C4-2B (cell line): ENCODE data around the gene RANBP3.

Experiments
- H3K27ac ChIP-seq: fragments of 450-650 bp; 2 replicates; pipeline ENCODE4 v1.5.1; 2017
- ZFX ChIP-seq: fragments of 450-650 bp; IDR thresholded peaks from 2 replicates; pipeline ENCODE4 v1.6.1; 2017
- TF ChIP-seq, protein P1 (sequence below): fragments of 450-650 bp; conservative IDR thresholded peaks from 2 replicates; pipeline ENCODE4 v1.5.1; 2017; ENCODE audit warnings: mild to moderate bottlenecking

The RANBP3 gene

GRCh38 chr19:5960005-5961001 is 17.6 kb downstream of the RANBP3 start:
- H3K27ac ChIP-seq: no peak overlapping the region
- TF ChIP-seq ZFX: no peak
- TF ChIP-seq, protein P1, sequence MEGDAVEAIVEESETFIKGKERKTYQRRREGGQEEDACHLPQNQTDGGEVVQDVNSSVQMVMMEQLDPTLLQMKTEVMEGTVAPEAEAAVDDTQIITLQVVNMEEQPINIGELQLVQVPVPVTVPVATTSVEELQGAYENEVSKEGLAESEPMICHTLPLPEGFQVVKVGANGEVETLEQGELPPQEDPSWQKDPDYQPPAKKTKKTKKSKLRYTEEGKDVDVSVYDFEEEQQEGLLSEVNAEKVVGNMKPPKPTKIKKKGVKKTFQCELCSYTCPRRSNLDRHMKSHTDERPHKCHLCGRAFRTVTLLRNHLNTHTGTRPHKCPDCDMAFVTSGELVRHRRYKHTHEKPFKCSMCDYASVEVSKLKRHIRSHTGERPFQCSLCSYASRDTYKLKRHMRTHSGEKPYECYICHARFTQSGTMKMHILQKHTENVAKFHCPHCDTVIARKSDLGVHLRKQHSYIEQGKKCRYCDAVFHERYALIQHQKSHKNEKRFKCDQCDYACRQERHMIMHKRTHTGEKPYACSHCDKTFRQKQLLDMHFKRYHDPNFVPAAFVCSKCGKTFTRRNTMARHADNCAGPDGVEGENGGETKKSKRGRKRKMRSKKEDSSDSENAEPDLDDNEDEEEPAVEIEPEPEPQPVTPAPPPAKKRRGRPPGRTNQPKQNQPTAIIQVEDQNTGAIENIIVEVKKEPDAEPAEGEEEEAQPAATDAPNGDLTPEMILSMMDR: no peak

GRCh38 chr19:5959260-5960004 is 18.5 kb downstream of the RANBP3 start:
- no peak overlapping the region for H3K27ac ChIP-seq
- no peak for TF ChIP-seq ZFX
- TF ChIP-seq, protein P1: no peak

DNA sequence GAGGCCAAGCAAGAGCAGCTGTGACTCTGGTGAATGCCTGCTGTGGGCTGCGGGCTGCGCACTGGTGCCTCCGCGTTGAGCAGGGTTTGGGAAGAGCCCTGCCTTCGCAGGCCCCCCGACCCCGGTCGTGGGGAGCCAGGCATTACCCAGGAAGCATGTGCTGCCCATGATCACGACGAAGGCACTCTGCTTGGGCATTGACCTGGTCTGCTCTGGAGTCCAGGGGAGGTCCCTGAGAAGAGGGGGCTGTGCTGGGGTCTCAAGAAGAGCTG is 19.2 kb downstream of the RANBP3 start:
- H3K27ac ChIP-seq: no peak overlapping the region

DNA sequence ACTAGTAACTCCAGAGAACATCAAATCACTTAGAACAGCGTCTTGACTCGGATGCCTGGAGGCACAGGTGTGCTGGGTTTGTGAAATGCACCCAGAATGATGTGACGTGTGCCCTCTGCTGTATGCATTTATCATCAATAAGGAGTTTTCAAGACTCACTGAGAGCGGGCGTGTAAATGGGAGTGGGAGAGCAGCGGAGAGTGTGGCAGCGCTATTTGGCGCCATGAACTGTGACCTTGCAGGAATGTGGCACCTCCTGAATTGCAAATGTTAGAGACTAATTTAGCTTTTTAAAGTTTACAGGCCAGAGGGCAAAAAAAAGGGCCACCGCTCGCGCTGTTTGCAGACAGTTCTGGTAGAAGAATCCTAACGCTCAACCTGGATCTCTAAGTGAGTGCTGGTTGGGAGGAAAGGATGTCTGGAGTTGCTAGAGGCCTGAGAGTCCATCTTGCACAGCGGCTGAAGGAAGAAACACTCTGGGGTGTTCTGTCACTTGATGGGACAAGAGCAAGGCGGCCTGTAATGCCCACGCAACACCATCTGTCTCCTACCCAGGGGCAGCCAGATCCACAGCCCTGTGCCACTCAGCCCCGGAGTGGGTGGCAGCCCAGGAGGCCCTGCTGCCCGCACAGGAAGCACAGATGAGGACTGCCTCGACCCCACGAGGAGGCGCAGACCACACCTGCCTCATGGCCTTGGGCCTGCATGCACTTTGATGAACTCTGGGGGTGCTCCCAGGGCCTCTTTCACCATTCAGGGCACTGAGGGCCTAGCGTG is 19.7 kb downstream of the RANBP3 start:
- H3K27ac ChIP-seq: no peak overlapping the region

More for the DNA sequence above, 19.2 kb downstream of the RANBP3 start:
- TF ChIP-seq, protein P1: no peak
- no peak for TF ChIP-seq ZFX

DNA sequence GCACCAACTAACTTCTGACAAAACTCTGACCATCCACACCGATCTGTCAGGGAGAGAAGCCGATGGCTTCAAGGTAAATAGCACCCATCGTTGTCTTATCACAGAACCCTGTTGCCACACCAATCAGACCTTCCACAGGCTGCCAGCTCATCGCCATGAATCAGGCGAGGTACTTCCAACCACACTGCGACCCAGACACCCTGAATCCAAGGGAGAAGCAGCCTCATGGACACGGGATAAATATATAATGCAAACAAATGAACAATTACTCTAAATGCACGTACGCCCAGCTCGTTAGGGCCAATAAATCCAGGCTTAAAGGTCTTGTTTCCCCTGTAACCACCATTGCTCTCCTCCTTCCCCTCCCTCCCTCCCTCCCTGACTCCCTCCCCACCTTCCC is 20.8 kb downstream of the RANBP3 start:
- H3K27ac ChIP-seq: no peak overlapping the region
- no peak for TF ChIP-seq ZFX
- TF ChIP-seq, protein P1: no peak

More for the DNA sequence above, 19.7 kb downstream of the RANBP3 start:
- no peak for TF ChIP-seq ZFX
- TF ChIP-seq, protein P1: no peak

DNA sequence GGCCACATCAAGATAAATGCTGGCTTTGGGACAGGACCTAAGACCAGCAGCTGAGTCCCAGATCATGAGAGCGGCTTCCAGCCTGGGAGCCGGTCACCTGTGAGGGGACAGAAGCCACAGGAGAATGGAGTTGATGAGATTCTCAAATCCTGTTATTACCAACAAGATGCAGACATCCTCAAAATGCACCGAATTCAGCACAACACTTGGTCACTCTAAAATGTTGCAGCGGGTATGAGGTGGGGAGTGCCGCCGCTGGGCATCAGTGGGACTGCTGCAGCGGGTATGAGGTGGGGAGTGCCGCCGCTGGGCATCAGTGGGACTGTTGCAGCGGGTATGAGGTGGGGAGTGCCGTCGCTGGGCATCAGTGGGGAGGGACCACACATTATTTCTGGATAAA is 21.2 kb downstream of the RANBP3 start:
- no peak overlapping the region for H3K27ac ChIP-seq
- no peak for TF ChIP-seq ZFX
- TF ChIP-seq, protein P1: no peak
